Upper lobe of right lung (tissue), 1 donor: ENCODE results near the gene TMEM178B. TPM values are rescaled to one million over a fixed set of nuclear protein-coding genes. Genes with fewer than 3 reads are reported as not detected.
"Not testable (repeated sequence)": the region's sequence is repeated elsewhere in the genome, so short reads cannot be mapped to it uniquely, and the experiment has no call there.

Experiments used
- ATAC-seq: fragments of 200-7000 bp; cut with Tn5 transposase; one replicate; pipeline ENCODE4 v1.9.1; 2020; ENCODE audit warnings: mild to moderate bottlenecking, moderate library complexity
- DNase-seq: peaks from one replicate; pipeline ENCODE4 v3.0.0-alpha.2; 2020
- H3K27ac ChIP-seq: fragments of 200-600 bp; one replicate; pipeline ENCODE4 v1.8.0; 2022
- H3K27me3 ChIP-seq: fragments of 200-600 bp; one replicate; pipeline ENCODE4 v1.8.0; 2022; ENCODE audit warnings: mild to moderate bottlenecking
- H3K36me3 ChIP-seq: fragments of 200-600 bp; one replicate; pipeline ENCODE4 v1.8.0; 2022
- H3K4me1 ChIP-seq: fragments of 200-600 bp; one replicate; pipeline ENCODE4 v1.8.0; 2022
- H3K4me3 ChIP-seq: fragments of 200-600 bp; one replicate; pipeline ENCODE4 v1.8.0; 2022; ENCODE audit warnings: mild to moderate bottlenecking
- H3K9me3 ChIP-seq: fragments of 200-600 bp; one replicate; pipeline ENCODE4 v1.8.0; 2022
- intact Hi-C: fragments of 100-400 bp; cut with DNase I; formaldehyde crosslinking; loops from one replicate; pipeline ENCODE4 v1.11.0; 2022
- total RNA-seq: library from RNA; stranded (reverse); fragmentation: NEBNext Ultra II Directional; extraction: Animal tissue kit (Norgen Biotek cat#: 25700); gene quantifications from one replicate; pipeline ENCODE4 v1.2.1, GENCODE V29; 2021
- TF ChIP-seq, protein P1 (sequence below): fragments of 200-600 bp; IDR thresholded peaks from one replicate; pipeline ENCODE4 v1.8.0; 2022; ENCODE audit warnings: antibody characterized with exemption
- donor health status: DM: no; HTN: yes; CAD: no; lungs with severe emphysema.

Gene TMEM178B
- total RNA-seq, 1 donor from 2014 or later, result 1.4 TPM

DNA sequence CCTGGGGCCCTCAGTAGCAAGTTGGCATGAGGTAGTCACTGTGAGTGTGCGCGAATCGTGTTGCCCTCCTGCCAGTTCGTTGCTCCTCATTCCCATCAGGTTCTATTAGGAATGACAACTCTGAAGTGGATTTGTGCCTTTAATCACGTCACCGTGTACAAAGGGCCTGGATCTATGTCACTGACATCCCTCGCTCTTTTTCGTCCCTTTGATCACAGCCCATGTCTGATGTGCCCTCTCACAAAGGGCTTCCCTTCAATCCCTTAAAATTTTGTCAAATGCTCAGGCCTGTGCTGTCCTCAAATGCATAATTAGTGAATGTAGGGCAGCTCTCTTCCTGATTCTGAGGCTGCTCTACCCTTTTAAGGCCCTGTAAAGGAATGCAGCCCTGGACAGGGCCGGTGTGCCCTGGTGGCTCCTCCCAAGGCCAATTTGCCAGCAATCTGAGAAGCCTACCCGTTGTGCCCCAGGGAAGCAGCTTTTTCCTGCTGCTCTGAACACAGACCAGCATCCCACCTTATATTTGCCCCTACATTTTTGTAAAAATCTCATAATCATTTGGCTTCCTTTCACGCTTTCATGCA is 93.6 kb downstream of the TMEM178B start:
- H3K36me3 ChIP-seq, result no peaks in the 10 kb centered on the region
- no peaks in the 10 kb centered on the region for H3K4me1 ChIP-seq
- H3K9me3 ChIP-seq, result no peaks in the 10 kb centered on the region
- H3K27me3 ChIP-seq, result no peaks in the 10 kb centered on the region
- H3K4me3 ChIP-seq, result no peak overlapping the region
- intact Hi-C loops, result no loop called here
- no peak for DNase-seq
- no peak overlapping the region for H3K27ac ChIP-seq
- no peak for ATAC-seq
- TF ChIP-seq, protein P1, sequence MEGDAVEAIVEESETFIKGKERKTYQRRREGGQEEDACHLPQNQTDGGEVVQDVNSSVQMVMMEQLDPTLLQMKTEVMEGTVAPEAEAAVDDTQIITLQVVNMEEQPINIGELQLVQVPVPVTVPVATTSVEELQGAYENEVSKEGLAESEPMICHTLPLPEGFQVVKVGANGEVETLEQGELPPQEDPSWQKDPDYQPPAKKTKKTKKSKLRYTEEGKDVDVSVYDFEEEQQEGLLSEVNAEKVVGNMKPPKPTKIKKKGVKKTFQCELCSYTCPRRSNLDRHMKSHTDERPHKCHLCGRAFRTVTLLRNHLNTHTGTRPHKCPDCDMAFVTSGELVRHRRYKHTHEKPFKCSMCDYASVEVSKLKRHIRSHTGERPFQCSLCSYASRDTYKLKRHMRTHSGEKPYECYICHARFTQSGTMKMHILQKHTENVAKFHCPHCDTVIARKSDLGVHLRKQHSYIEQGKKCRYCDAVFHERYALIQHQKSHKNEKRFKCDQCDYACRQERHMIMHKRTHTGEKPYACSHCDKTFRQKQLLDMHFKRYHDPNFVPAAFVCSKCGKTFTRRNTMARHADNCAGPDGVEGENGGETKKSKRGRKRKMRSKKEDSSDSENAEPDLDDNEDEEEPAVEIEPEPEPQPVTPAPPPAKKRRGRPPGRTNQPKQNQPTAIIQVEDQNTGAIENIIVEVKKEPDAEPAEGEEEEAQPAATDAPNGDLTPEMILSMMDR, result no peak

DNA sequence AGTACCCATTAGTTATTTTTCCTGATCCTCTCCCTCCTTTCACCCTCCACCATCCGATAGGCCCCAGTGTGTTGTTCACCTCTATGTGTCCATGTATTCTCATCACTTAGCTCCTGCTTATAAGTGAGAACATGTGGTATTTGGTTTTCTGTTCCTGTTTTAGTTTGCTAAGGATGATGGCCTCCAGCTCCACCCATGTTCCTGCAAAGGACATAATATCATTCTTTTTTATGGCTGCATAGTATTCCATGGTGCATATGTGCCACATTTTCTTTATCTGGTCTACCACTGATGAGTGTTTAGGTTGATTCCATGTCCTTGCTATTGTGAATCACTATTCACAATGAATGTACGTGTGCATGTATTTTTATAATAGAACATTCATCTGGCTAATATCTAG is 95.3 kb downstream of the TMEM178B start:
- H3K27me3 ChIP-seq, H3K36me3 ChIP-seq, H3K27ac ChIP-seq, intact Hi-C loops, H3K4me1 ChIP-seq, H3K9me3 ChIP-seq, ATAC-seq, DNase-seq, H3K4me3 ChIP-seq: not testable (repeated sequence)

DNA sequence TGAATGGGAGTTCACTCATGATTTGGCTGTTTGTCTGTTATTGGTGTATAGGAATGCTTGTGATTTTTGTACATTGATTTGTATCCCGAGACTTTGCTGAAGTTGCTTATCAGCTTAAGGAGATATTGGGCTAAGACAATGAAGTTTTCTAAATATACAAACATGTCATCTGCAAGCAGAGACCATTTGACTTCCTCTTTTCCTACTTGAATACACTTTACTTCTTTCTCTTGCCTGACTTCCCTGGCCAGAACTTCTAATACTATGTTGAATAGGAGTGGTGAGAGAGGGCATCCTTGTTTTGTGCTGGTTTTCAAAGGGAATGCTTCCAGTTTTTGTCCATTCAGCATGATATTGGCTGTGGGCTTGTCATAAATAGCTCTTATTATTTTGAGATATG is 101.9 kb downstream of the TMEM178B start:
- H3K9me3 ChIP-seq, intact Hi-C loops, H3K4me3 ChIP-seq, H3K4me1 ChIP-seq, H3K27ac ChIP-seq, H3K36me3 ChIP-seq, DNase-seq, H3K27me3 ChIP-seq, ATAC-seq: not testable (repeated sequence)

DNA sequence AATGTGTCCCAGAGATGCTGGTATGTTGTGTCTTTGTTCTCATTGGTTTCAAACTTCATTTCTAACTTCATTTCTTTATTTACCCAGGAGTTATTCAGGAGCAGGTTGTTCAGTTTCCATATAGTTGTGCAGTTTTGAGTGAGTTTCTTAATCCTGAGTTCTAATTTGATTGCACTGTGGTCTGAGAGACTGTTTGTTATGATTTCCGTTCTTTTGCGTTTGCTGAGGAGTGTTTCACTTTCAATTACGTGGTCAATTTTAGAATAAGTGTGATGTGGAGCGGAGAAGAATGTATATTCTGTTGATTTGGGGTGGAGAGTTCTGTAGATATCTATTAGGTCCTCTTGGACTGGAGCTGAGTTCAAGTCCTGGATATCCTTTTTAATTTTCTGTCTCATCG is 103.3 kb downstream of the TMEM178B start:
- H3K4me1 ChIP-seq, DNase-seq, H3K9me3 ChIP-seq, ATAC-seq, H3K27ac ChIP-seq, H3K4me3 ChIP-seq, H3K36me3 ChIP-seq, intact Hi-C loops, H3K27me3 ChIP-seq: not testable (repeated sequence)

DNA sequence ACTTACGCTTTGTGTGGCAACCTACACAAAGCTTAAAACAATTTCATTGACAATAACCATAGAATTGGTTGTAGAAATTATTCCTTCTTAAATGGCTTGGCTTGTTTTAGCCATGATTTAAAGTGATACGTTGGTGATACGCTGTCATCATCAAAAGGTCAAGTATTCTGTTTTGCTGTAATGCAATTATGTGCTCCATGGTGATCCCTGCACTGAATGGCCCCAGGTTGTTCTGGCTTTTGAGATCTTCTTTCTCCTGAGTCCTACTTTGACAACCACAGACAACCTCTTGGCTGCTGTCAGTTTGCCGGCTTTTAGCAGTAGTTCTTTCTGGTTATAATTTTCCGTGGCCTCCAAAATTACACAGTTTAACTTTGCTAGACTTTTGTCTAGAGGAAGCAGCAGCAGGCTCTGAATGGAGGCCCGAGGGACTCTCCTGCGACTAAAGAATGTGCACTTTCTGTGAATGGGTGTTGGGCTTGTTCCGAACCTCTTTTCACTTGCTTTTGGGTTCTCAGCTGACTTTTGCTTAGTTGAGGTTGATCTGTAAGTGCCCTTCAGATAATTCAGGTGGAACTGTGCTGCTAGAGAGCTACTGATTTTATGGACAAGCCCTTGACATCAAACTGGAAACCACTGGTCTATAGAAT is 104.7 kb downstream of the TMEM178B start:
- ATAC-seq, result no peak
- TF ChIP-seq, protein P1, result no peak
- Histone ChIP-seq H3K27me3 (no peaks in the 10 kb centered on the region), H3K27ac (no peak overlapping the region), H3K4me1 (no peaks in the 10 kb centered on the region), H3K36me3 (no peaks in the 10 kb centered on the region), H3K4me3 (no peak overlapping the region), H3K9me3 (no peaks in the 10 kb centered on the region)
- DNase-seq, result no peak
- intact Hi-C loops, result no loop called here

DNA sequence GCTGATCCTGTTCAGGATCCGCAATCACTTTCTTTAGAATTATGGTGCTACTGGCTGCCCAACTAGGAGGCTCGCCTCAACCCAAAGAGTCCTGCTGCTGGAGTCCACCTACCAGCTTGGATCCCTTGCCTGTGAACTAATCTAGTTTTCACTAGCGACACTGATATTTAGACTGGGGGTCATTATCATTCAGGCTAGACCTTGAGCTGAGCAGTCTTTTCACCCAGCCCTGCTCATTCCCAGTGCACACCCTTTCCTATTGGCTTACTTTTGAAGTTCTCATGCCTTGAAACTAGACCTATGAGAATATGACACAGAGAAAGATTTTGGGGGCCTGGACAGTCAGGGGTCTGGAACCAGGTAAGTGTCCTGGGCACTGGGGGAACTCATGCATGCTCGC is 107.9 kb downstream of the TMEM178B start:
- H3K9me3 ChIP-seq, result no peaks in the 10 kb centered on the region
- intact Hi-C loops, result no loop called here
- TF ChIP-seq, protein P1, result no peak
- H3K4me1 ChIP-seq, result no peaks in the 10 kb centered on the region
- no peak overlapping the region for H3K4me3 ChIP-seq
- H3K36me3 ChIP-seq, result no peaks in the 10 kb centered on the region
- H3K27ac ChIP-seq, result no peak overlapping the region
- ATAC-seq (no peak), DNase-seq (no peak)
- no peaks in the 10 kb centered on the region for H3K27me3 ChIP-seq

DNA sequence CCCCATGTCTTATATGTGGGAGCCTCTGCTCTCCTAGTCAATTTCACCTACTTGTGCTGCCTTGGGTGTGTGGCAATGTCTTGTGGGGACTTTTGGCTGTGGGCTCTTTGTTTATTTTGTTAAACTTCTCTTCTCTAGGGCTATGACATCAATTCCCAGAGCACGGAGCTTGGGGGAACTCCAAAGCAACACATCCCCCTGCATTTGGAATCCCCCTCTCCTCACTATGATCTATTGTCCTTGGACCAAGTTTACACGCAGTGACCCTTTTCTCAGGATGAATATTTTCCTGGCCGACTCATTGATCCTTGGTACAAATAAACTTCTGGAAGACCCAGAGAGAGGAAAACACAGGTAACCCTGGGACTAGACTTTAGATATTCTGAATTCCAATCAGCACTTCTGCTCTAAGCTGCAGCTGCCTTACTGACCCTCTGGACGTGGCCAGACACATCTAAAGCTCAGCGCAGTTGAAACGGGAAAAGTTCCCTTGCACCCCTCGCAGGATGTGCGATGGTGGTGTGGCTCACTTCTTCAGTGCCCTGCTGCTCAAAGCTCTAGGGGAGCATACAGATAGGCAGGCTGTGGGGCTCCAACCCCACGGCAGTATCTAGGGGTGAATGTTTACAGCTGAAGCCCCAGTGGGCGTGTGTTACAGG is 110.8 kb downstream of the TMEM178B start:
- Histone ChIP-seq H3K4me3 (no peak overlapping the region), H3K9me3 (no peaks in the 10 kb centered on the region), H3K27ac (no peak overlapping the region), H3K4me1 (no peaks in the 10 kb centered on the region), H3K27me3 (no peaks in the 10 kb centered on the region), H3K36me3 (no peaks in the 10 kb centered on the region)
- ATAC-seq (no peak), DNase-seq (no peak)
- intact Hi-C loops, result no loop called here
- TF ChIP-seq, protein P1, result no peak
